HG02642 (cell line): ENCODE measurements around the gene GPC6.
"Not testable (repeated sequence)": the region's sequence is repeated elsewhere in the genome, so short reads cannot be mapped to it uniquely, and the experiment has no call there.

ENCODE experiments used
- ATAC-seq: cut with Tn5 transposase; IDR thresholded peaks from one replicate; pipeline ENCODE4 v1.9.1; 2021; ENCODE audit warnings: mild to moderate bottlenecking; ENCODE audit not compliant: unreplicated experiment, poor library complexity

Gene GPC6

DNA sequence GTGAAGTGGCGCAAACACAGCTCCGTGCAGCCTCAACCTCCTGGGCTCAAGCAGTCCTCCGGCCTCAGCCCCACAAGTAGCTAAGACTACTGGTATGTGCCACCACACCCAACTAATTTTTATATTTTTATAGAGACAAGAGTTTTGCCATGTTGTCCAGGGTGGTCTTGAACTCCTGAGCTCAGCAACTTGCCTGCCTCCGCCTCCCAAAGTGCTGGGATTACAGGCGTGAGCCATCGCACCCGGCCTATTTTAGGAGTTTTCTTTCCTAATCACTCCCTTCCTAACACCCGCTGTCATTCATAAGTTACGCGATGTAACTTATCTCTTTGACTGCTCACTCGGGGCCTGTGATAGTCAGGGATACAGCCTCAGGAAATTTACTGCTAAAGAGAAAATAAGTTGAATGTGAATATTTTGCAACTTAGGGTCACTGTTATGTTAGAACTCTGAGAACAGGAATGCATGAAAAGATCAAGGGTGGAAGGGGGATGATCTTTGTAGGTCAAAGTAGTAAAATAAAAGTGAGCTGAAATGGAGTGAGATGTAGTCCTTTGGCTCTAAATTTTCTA lies 1112.6 kb downstream of the GPC6 start:
- no peak for ATAC-seq

DNA sequence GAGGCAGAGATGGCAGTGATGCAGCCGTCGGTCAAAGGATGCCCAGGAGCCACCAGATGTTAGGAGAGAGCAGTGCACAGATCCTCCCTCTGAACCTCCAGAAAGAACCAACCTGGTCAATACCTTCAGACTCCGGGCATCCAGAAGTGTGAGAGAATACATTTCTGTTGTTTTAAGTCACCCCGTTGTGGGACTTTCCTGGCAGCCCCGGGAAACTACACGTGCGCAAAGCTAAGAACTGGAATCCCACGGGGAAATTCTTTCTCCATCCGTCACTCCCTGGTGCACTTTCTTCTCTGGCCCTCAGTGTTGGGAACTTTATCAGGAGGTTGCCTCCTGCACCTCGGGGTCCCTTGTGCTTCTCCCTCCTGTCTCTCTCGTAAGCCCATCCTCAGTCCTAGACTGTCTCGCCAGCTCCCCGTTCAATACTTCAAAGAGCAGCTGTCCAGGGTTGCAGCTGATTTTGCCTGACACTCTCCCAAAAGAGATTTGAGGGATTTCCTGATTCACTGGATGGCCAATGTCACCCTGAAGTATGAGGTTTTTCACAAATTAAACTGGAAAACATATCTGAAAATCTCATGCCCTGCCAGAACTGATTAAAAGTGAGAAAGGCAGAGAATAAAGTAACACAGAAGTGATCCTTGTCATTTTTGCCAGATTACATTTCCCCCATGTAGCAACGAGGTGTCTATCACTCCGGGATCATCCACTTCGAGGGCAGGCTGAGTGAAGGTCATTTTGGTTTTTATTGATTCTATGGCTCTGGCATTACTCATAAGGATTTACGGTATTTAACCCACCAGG lies 1116.0 kb downstream of the GPC6 start:
- no peak for ATAC-seq

DNA sequence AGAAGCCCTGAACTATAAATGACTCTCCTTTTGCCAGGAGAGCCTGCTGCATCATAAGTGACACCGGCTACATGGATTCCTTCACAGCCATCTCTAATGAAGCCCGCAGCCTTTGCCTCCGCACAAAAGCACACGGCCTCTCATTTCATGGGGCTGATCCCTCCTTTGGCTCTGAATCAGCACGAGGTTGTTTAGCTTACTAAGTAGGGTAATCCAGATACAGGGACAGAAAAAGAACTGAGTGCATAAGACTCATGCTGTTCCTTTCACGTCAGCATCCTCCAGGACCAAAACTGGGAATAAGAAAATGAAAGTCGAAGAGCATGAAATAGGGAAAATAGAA lies 1116.6 kb downstream of the GPC6 start:
- no peak for ATAC-seq

DNA sequence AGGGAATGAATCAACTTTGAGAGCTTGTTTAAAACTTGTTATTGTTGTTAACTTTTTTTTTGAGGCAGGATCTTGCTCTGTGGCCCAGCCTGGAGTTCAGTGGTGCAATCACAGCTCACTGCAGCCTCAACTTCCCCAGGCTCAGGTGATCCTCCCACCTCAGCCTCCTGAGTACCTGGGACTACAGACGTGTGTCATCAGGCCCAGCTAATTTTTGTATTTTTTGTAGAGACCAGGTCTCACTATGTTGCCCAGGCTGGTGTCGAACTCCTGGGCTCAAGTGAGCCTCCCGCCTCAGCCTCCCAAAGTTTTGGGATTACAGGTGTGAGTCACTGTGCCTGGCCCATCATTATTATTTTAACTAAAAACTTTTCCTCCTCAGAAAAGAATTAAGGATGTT lies 1117.1 kb downstream of the GPC6 start:
- ATAC-seq: not testable (repeated sequence)

DNA sequence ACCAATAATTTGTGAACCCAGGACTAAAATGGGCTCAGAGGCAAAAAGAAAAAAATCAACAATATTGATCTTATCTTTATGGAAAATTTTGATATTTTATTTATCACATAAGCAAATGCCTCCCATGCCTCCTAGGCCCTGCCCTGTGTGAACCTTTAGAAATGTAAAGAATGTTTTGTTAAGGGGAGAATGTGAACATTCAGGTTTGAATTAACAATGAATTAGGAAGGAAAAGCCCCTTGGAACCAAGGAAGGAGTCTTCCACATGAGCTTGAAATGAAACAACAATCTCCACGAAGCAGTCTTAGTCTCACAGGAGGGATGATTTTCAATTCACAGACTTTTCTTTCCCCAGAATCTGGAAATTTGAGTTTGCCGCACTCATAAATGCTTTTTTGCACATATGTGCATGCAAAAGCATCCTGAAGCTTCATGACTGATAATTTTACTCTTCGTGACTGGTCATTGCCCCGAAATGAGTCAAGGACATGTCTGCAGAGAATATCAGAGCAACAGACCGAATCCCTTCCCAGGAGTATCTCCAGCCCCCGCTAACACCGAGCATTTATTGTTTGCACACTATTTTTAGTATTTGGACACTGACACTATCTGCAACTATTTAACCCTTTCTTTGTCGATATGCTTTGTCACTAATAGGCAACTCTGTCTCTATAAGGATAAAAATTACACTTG lies 1117.7 kb downstream of the GPC6 start:
- no peak for ATAC-seq

DNA sequence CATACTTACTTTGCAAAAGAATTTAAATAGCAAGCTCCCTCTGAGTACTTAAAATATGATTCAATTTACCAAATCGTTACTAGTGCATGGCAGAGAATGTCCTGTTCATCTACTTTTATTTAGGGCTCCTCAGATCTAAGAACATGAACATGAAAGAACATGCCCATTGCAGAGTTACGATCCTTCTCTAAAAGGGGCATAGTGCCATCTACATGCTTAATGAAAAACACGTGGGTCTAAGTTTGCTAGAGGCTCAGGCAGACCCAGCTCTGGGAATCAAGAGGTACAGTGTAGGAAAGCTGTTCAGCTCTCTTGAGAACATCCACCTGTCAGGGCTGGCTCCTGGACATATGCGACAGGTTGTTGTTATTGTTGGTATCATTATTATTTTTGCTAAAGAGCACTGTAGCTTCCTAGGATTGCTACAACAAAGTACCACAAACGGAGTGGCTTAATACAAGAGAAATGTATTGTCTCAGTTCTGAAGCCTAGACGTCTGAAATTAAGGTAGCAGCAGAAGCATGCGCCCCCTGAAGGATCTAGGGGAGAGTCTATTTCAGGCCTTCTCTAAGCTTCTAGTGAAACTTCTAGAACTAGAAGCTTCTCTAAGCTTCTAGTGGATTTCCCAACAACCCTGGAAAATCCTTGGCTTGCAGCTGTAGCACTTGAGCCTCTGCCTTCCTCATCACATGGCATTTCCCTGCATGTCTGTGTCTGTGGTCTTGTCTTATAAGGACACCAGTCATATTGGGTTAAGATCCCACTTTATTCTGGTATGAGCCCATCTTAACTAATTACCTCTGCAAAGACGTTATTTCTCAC lies 1119.0 kb downstream of the GPC6 start:
- ATAC-seq: no peak

DNA sequence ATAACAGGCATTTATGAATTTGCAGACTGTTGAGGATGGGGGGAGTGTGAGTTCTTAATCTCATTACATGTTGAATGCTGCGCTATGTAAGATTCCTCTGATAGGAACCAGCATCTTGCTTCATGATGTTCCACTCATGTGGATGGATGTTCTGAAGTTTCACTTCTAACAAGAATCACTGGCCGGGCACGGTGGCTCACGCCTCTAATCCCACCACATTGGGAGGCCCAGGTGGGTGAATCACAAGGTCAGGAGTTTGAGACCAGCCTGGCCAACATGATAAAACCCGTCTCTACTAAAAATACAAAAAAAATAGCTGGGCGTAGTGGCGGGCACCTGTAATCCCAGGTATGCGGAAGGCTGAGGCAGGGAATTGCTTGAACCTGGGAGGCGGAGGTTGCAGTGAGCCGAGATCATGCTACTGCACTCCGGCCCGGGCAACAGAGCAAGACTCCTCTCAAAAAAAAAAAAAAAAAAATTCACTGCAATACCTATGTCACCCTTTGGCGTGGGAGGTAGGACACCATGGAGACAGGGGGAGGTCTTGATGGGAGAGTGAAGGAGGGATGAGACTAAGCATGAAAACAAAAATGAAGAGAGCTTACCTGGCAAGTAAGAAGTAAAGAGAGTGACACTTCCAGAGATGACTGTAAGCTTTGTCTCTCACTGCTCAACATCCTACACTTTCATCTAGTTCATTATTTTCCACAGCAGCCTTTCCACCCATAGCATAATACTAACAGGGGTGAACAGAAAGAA lies 1119.8 kb downstream of the GPC6 start:
- ATAC-seq: no peak

DNA sequence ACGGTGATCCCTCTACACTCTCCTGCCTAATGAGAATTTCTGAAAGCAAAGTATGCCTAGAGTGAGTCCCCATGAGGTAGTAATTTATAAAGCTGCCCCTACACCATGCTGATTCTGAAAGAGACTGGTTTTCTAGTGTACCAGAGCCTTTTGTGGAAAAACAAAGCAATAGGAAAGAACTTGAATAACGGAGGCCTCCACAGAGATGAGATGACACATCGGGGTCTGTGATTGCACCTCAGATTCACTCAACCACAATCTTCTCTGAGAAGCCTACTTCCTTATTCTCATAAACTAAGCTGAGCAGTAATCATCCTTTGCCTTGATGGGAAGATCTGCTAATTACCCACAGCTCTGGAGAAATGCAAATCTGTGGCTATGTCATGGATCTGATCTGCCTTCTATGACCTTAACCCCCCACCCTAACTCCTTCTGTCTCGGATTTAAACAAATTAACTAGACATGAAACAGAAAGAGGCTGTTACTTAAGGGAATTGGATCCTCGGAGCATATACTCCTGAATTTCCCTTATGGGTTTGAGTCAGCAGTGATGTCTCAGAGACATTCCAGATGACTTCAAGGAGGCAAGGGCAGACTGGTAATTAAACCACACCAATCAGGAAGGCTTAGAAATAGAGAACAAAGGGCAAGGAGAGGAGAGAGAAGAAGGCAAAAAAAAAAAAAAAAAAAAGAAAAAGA lies 1124.8 kb downstream of the GPC6 start:
- ATAC-seq: no peak

DNA sequence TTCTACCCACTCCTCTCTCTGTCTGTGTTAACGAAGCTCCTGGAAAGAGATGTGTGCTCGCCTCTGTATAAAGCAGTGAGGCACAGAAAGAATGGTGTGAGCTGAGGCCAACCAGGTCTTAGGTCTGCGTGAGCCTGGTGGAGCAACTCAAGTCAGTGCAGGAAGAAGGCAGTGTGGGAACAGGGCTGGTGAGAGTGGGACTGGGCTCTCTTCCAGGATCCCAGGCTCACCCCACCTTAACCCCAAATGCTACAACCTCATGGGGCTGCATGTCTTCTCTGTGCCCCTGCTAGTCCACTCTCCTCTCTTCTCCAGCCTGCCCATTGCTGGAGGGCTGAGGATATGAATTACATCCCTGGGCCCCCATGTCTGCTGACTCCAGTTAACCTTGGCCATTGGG lies 1125.5 kb downstream of the GPC6 start:
- no peak for ATAC-seq

DNA sequence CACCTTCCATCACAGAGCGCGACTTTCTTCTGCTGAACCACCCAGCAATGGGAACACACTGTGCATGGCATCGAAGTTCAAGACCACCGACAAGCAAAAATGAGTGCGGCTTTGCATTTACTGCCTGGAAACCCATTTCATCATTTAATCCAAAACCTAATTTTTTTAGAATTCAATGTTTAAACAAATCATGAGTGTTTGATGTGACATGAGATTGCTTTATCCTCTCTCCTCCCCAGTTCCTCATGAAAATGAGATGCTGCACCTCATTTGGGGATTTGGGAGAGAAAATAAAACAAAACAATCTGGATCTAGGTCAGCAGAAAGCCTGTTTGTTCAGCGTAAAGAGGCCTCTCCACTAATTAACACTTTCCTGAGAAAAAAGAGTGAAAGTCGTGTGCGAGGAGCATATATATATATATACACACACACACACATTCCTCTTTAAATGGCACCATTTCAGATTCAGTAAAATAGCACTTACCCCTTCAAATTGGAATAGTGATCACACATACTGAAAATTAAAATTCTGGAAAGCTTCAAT lies 1126.6 kb downstream of the GPC6 start:
- ATAC-seq: no peak

DNA sequence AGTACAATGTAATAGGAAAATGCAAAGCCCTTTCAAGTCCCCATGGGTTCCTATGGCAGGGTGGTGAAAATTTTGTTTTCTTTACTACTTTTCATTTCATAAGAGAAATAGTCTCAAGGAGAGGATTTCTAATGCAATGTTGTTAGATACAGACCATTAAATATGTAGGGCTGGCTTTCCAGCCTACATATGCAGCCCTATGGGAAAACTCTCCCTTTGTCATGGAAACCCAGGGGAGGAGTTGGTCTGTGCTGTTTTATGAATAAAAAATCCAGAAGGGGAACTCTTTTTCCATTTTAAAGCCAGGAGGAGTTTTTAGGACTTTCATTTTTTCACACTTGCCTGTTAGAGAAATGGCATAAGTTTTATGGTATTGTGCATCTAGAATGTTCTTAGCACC lies 1133.3 kb downstream of the GPC6 start:
- ATAC-seq: no peak

DNA sequence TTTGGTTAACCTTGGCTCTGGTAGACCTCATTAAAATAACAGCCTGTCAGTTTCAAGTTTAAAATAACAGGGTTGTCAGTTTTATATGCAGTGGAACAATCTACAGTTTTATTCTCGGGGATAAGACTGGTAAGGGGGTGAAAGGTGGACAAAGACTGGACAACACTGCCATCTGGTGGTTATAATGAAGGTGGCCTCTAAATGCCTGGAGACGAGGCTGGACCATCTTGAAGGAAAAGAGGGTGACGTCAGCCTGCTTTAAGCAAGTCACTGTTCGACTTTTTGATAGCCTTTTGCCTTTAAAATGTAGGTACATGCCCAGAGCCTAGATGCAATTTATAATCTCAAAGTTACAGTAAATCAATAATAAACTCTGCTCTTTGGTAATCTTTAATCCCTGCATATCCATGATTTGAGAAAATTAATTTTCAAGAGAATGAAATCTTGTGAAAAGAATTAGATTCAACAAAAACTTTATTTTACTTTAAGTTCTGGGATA lies 1135.9 kb downstream of the GPC6 start:
- ATAC-seq: peak; percentile 100

DNA sequence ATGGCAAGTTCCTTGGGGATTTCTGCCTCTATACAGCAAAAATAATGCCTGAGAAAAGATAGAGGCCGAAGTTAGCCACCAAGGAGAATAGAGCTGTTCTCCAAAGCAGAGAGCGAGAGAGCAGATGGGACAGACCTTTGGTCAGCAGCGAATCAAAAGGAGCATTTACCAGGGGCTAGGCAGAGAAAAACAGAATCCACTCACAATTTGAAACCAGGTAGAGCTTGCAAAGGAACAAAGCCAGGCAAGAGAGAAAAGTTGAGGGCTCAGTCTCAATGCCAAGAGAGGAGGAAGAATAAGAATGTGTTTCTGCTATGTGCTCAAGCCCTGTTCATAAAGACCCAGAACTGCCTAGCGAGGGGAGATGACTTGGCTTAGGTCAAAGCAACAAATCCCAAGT lies 1140.1 kb downstream of the GPC6 start:
- no peak for ATAC-seq

DNA sequence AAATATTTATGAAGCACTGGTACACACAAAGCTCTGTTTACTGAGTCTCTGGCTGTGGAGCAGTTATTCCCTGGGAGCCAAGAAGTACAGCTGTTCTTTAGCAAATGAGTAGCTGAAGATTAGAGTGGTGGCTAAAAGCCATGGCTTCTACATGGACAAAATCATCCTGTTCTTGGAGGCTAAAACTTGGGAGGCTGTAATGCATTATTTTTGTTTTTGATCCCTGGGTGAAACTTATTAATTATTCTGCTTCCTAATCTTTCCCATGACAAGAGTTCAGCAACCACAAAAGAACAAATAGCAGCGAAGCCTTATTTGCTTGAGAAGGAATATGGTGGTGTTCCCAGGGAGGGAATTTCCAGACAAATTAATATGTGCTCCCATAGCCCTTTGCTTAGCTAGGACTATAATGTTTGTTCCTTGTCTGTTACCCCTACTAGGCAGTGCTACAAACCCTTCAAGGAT lies 1143.4 kb downstream of the GPC6 start:
- no peak for ATAC-seq

DNA sequence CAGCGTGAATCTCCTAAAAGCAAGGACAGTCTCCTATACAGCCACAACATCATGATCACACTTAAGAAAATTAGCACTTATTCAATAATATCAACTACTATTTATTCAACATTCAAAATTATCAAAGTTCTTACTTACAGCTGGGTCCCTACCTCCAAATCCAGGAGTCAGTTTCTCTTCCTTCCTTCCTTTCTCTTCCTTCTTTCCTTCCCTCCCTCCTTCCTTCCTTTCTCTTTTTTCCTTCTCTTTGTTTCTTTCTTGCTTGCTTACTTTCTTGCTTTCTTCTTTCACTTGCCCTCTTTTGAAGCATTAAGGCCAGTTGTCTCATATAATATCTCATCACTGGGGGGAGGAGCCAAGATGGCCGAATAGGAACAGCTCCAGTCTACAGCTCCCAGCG lies 1145.2 kb downstream of the GPC6 start:
- no peak for ATAC-seq

DNA sequence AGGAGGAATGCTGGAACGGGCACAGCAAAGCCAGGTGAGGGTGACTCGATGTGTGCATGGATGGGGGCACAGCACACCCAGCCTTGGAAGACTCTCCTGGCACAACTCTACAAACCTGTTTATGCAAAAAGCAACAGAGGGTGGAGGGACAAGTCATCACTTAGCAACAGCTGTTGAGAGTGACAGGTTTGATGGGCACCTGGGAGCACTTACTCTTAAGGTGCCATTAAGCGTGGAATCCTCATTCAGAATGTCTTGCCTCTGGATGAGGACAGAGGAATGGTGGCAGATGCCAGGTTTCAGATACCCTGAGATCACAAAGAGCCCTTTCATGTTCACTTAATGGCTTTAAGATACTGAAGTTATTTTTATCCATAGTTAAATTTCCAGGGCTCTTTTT lies 1155.9 kb downstream of the GPC6 start:
- ATAC-seq: no peak

DNA sequence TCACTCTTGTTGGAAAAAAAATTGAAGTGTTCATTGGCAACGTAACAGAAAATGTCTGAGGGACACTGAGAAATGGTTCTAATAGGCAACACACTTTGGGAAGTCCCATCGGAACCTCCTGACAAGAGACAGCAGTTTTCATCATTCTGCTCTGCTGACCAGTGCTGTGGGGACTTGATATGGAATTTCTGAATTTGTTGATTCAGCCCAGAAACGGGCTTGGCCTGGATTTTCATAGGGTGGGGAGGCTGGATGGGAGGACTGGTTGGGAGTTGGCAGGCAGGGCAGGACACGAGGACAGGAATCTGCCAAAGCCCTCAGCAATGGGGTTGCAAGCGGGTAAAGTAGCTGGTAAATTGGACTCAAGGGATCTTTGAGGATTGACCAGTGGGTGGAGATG lies 1156.4 kb downstream of the GPC6 start:
- ATAC-seq: no peak

DNA sequence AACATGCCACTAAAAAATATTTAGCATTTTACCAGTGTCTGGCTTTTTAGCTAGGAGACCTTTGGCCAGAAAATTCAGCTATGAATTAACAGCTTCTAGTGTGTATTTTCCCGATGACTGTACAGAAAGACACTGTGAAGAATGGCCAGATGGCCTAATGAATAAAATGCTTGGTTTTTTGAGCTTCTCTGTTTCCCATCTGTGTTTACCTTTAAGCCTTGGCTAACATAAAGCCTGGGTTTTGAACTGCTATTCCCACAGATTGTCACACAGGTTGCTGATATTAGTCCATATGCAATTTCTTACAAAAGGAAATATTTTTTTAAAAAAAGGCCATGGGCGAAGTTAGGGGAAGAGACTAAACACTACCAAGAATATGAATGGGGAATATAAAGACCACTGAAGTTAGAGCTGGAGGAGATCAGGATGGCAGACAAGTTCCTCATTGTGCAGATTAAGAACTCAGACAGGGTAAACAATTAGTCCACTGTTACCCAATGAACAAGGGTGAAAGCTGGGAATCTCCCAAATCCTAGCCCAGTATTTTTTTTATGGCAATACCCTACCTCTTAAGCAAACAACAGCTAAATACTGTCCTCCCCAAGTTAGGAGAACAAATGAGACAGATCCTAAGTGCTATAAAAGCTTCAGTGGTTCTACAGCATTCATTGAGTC lies 1157.8 kb downstream of the GPC6 start:
- ATAC-seq: no peak
